ENCODE results near the gene IL1RAPL1.

Gene IL1RAPL1

GRCh38 chrX:29903360-29903759, 1316.1 kb downstream of the IL1RAPL1 start:
- TF ChIP-seq SIN3A (IDR thresholded peaks at IDR 0.05; ENCODE audit: borderline replicate concordance, insufficient read depth, low read length): no peak
- TF ChIP-seq, protein P1, sequence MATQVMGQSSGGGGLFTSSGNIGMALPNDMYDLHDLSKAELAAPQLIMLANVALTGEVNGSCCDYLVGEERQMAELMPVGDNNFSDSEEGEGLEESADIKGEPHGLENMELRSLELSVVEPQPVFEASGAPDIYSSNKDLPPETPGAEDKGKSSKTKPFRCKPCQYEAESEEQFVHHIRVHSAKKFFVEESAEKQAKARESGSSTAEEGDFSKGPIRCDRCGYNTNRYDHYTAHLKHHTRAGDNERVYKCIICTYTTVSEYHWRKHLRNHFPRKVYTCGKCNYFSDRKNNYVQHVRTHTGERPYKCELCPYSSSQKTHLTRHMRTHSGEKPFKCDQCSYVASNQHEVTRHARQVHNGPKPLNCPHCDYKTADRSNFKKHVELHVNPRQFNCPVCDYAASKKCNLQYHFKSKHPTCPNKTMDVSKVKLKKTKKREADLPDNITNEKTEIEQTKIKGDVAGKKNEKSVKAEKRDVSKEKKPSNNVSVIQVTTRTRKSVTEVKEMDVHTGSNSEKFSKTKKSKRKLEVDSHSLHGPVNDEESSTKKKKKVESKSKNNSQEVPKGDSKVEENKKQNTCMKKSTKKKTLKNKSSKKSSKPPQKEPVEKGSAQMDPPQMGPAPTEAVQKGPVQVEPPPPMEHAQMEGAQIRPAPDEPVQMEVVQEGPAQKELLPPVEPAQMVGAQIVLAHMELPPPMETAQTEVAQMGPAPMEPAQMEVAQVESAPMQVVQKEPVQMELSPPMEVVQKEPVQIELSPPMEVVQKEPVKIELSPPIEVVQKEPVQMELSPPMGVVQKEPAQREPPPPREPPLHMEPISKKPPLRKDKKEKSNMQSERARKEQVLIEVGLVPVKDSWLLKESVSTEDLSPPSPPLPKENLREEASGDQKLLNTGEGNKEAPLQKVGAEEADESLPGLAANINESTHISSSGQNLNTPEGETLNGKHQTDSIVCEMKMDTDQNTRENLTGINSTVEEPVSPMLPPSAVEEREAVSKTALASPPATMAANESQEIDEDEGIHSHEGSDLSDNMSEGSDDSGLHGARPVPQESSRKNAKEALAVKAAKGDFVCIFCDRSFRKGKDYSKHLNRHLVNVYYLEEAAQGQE (IDR thresholded peaks at IDR 0.05; ENCODE audit: insufficient read depth in 1 of 2, low read depth in 2 of 2, low read length in 2 of 2): no peak
- no peak for TF ChIP-seq POLR2AphosphoS5 (IDR thresholded peaks at IDR 0.05; ENCODE audit: low read depth, low read length)
- no peak for TF ChIP-seq TAF1 (IDR thresholded peaks at IDR 0.05; ENCODE audit: borderline replicate concordance, insufficient read depth, low read length)

GRCh38 chrX:29911673-29912072, 1324.4 kb downstream of the IL1RAPL1 start:
- TF ChIP-seq POLR2AphosphoS5 (IDR thresholded peaks at IDR 0.05; ENCODE audit: low read depth, low read length) (no peak), FOXP2 (optimal IDR thresholded peaks at IDR 0.05; ENCODE audit: borderline replicate concordance, extremely low read depth, extremely low read length, insufficient read depth) (no peak), TAF1 (IDR thresholded peaks at IDR 0.05; ENCODE audit: borderline replicate concordance, insufficient read depth, low read length) (no peak), SIN3A (IDR thresholded peaks at IDR 0.05; ENCODE audit: borderline replicate concordance, insufficient read depth, low read length) (no peak)
- TF ChIP-seq, protein P1 (IDR thresholded peaks at IDR 0.05; ENCODE audit: insufficient read depth in 1 of 2, low read depth in 2 of 2, low read length in 2 of 2): no peak

DNA sequence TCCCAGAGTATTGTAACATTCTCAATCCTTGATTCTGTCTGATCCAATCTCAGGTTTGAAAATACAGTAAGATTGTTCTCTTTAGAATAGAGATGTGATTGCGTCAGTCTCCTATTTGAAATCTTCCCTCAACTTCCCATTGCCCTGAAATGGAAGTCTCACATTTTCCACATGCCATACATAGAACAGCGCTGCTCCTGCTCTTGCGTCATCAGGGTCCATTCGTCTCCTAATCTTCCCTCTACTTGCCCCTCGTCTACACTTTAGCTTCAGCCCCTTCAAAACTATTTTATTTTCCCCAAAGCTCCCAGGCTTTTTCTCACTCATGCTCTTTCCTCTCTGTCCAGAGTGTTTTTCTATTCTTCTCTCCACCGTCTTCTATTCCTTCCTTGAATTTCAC, 1326.4 kb downstream of the IL1RAPL1 start:
- no peak for TF ChIP-seq FOXP2 (optimal IDR thresholded peaks at IDR 0.05; ENCODE audit: borderline replicate concordance, extremely low read depth, extremely low read length, insufficient read depth)
- no peak for TF ChIP-seq TAF1 (IDR thresholded peaks at IDR 0.05; ENCODE audit: borderline replicate concordance, insufficient read depth, low read length)
- TF ChIP-seq, protein P1 (IDR thresholded peaks at IDR 0.05; ENCODE audit: insufficient read depth in 1 of 2, low read depth in 2 of 2, low read length in 2 of 2): no peak
- TF ChIP-seq SIN3A (IDR thresholded peaks at IDR 0.05; ENCODE audit: borderline replicate concordance, insufficient read depth, low read length): no peak
- TF ChIP-seq POLR2AphosphoS5 (IDR thresholded peaks at IDR 0.05; ENCODE audit: low read depth, low read length): no peak

DNA sequence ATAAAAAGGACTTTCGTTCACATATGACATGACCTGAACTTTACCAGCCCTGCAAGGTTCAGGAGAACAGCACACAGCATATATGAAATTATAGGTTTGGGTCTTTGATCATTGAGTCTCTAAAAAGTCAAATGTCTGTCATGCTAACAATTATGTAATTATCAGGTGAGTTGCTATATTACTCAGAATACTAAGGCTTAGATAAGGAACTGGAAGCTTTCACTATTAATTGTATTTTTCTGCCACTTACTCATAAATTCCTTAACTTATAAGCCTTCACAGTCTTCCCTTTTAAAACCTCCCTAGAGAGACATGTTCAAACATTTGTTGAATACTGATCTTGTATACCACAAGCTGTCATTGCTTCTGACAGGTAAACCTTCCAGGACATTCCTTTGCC, 1335.4 kb downstream of the IL1RAPL1 start:
- no peak for TF ChIP-seq SIN3A (IDR thresholded peaks at IDR 0.05; ENCODE audit: borderline replicate concordance, insufficient read depth, low read length)
- TF ChIP-seq TAF1 (IDR thresholded peaks at IDR 0.05; ENCODE audit: borderline replicate concordance, insufficient read depth, low read length): no peak
- TF ChIP-seq, protein P1 (IDR thresholded peaks at IDR 0.05; ENCODE audit: insufficient read depth in 1 of 2, low read depth in 2 of 2, low read length in 2 of 2): no peak
- no peak for TF ChIP-seq FOXP2 (optimal IDR thresholded peaks at IDR 0.05; ENCODE audit: borderline replicate concordance, extremely low read depth, extremely low read length, insufficient read depth)
- TF ChIP-seq POLR2AphosphoS5 (IDR thresholded peaks at IDR 0.05; ENCODE audit: low read depth, low read length): no peak

- TF ChIP-seq TAF1 (IDR thresholded peaks at IDR 0.05; ENCODE audit: borderline replicate concordance, insufficient read depth, low read length) (no peak), SIN3A (IDR thresholded peaks at IDR 0.05; ENCODE audit: borderline replicate concordance, insufficient read depth, low read length) (no peak), POLR2AphosphoS5 (IDR thresholded peaks at IDR 0.05; ENCODE audit: low read depth, low read length) (no peak), FOXP2 (optimal IDR thresholded peaks at IDR 0.05; ENCODE audit: borderline replicate concordance, extremely low read depth, extremely low read length, insufficient read depth) (no peak)
- TF ChIP-seq, protein P1 (IDR thresholded peaks at IDR 0.05; ENCODE audit: insufficient read depth in 1 of 2, low read depth in 2 of 2, low read length in 2 of 2): no peak
These were observed 1338.8 kb downstream of the IL1RAPL1 start for GRCh38 chrX:29926056-29926455.

Data from PFSK-1 (cell line).